Measurements from ENCODE around the gene P2RX1. TPM values are rescaled to one million over a fixed set of nuclear protein-coding genes. Genes with fewer than 3 reads are reported as not detected.

P2RX1 gene
- total RNA-seq, 1 experiment from 2014 or later = not detected

DNA sequence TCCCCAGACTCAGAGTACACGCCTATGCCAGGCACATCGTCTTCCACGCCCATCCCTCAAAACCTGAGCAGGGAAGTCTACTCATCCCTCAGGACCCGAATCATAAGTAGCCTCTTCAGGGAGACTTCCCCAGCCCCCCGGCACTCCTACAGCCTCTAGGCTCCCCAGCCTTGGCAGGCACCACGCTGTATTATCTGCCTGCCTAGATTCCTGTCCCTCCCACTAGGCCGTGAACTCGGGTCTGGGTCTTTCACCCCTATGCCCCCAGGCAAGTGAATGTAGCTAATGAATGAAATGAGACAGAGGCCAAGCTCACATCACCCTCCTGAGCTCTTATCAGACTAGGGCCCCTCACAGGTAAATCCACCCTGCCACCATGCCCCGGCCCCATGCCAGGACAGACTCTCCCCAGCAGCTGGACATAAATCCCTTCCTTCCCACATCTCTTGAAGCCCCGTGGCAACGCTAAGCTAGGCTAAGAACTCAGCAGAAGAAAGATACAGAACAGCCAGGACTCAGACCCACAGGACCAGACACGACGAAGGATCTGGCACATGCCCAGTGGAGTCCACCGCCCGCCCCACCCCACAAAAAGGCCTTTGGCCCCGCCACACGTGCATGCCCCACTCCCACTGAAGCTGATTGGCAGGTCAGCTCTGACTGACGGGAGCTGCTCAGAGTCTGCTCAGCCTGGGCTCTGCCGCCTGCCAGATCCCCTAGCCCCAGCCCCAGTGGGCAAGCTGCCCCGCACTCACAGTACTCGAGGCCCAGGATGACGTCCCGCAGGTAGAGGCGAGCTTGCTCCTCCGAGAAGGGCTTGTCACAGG, 36.5 kb downstream of the P2RX1 start:
- WGBS (ENCODE audit: extremely low coverage, insufficient read length, low lambda C conversion rate) = no CpG with 5 or more reads among the region's 25 CpGs
- DNase-seq = peak; percentile 61
- Mint-ChIP-seq H3K27ac (peak overlapping the region; percentile 13 to 56 (median 36); a peak in 3 of 7 replicates), H3K4me1 (peaks cover 6 to 13% of the 10 kb centered on the region in 2 experiments; a peak in 3 of 4 replicates), H3K36me3 (ENCODE audit: insufficient read depth in 1 of 3, low read depth in 3 of 3) (peaks cover 5 to 15% (median 13%) of the 10 kb centered on the region in 3 experiments), H3K27me3 (ENCODE audit: low read depth) (0 out of 2 replicates have a peak, but pooled peaks cover 2% of the 10 kb centered on the region), H3K9me3 (no peaks in the 10 kb centered on the region), H3K4me3 (no peak overlapping the region)
- no peaks in the 10 kb centered on the region for H3K79me1 ChIP-seq (ENCODE audit: insufficient read depth, low read depth, low read length, poor library complexity, severe bottlenecking)
- H3K9ac ChIP-seq (ENCODE audit: extremely low read depth, insufficient read length, low read length) = no peak overlapping the region
- no peak for TF ChIP-seq CTCF (conservative IDR thresholded peaks at IDR 0.05)
- no peaks in the 10 kb centered on the region for H3K9me3 ChIP-seq (ENCODE audit: control insufficient read depth, low read depth, low read length)
- H2BK12ac ChIP-seq (ENCODE audit: insufficient read length, low read depth, low read length) = no peak overlapping the region
- no peak overlapping the region for H3K56ac ChIP-seq (ENCODE audit: insufficient read length, low read depth, low read length)
- no peak overlapping the region for H3K4me2 ChIP-seq (ENCODE audit: insufficient read depth, insufficient read length, low read length)
- H4K8ac ChIP-seq (replicated peaks; ENCODE audit: insufficient read length, low read depth, low read length) = no peak overlapping the region
- H3K23me2 ChIP-seq (ENCODE audit: insufficient read length, low read depth, low read length, poor library complexity, severe bottlenecking) = no peaks in the 10 kb centered on the region
- H4K5ac ChIP-seq (ENCODE audit: insufficient read length, low read depth, low read length) = no peak overlapping the region
- no peak overlapping the region for H4K91ac ChIP-seq (ENCODE audit: insufficient read length, low read depth, low read length)
- H3K4me1 ChIP-seq (ENCODE audit: insufficient read depth, low read length) = no peaks in the 10 kb centered on the region
- no peaks in the 10 kb centered on the region for H4K20me1 ChIP-seq (ENCODE audit: control insufficient read depth, insufficient read depth, insufficient read length)
- H2BK5ac ChIP-seq (ENCODE audit: insufficient read length, low read length) = no peak overlapping the region
- no peaks in the 10 kb centered on the region for H3K27me3 ChIP-seq (ENCODE audit: insufficient read depth, low read length)
- no peak overlapping the region for H3K14ac ChIP-seq (ENCODE audit: insufficient read depth, low read length)
- no peak overlapping the region for H2AFZ ChIP-seq (ENCODE audit: low read length)
- H3K18ac ChIP-seq (ENCODE audit: insufficient read length, low read depth, low read length) = no peak overlapping the region
- no peak overlapping the region for H3K27ac ChIP-seq (ENCODE audit: insufficient read length, low read depth, low read length)
- no peak overlapping the region for H2AK5ac ChIP-seq (ENCODE audit: insufficient read length, low read length)
- H3K79me2 ChIP-seq (ENCODE audit: insufficient read depth, low read length) = no peaks in the 10 kb centered on the region
- no peak overlapping the region for H2BK20ac ChIP-seq (ENCODE audit: low read depth, low read length, poor library complexity, severe bottlenecking)
- H3K23ac ChIP-seq (ENCODE audit: insufficient read length, low read depth, low read length) = no peak overlapping the region
- no peak overlapping the region for H3K4ac ChIP-seq (ENCODE audit: low read depth, low read length)
- H3T11ph ChIP-seq (ENCODE audit: low read length) = no peak overlapping the region
- no peak overlapping the region for H2BK15ac ChIP-seq (ENCODE audit: low read depth, low read length)
- H2BK120ac ChIP-seq (ENCODE audit: low read depth, low read length, poor library complexity, severe bottlenecking) = no peak overlapping the region
